Suprapubic skin (tissue), 4 donors: ENCODE data around the gene BCAM. TPM values are rescaled to one million over a fixed set of nuclear protein-coding genes. Genes with fewer than 3 reads are reported as not detected.

Experiments used
- DNase-seq, 2 donors: peaks; one replicate each; pipeline ENCODE4 v3.0.0-alpha.2; 2019; ENCODE audit warnings: low spot score in 2 of 2
- H3K27ac ChIP-seq: fragments of 200-600 bp; sonication (generic); one replicate; pipeline ENCODE4 v1.5.1; 2019
- H3K27me3 ChIP-seq: fragments of 200-600 bp; sonication (generic); one replicate; pipeline ENCODE4 v1.5.1; 2019
- H3K36me3 ChIP-seq: fragments of 200-600 bp; sonication (generic); one replicate; pipeline ENCODE4 v1.5.1; 2019
- H3K4me1 ChIP-seq: fragments of 200-600 bp; sonication (generic); one replicate; pipeline ENCODE4 v1.5.1; 2019
- H3K4me3 ChIP-seq: fragments of 200-600 bp; sonication (generic); one replicate; pipeline ENCODE4 v1.5.1; 2019; ENCODE audit warnings: mild to moderate bottlenecking
- H3K9me3 ChIP-seq: fragments of 200-600 bp; sonication (generic); one replicate; pipeline ENCODE4 v1.5.1; 2019
- CTCF ChIP-seq, 2 donors: fragments of 200-600 bp in 1 of 2; fragments of 450-650 bp in 1 of 2; sonication (generic) in 1 of 2; IDR thresholded peaks; one replicate each; pipeline ENCODE4 v1.5.1; 2016 to 2019; ENCODE audit warnings: antibody characterized with exemption in 2 of 2, mild to moderate bottlenecking in 1 of 2, moderate library complexity in 1 of 2
- EP300 ChIP-seq: sonication (generic); formaldehyde crosslinking; IDR thresholded peaks from one replicate; pipeline ENCODE4 v1.6.1; 2017; ENCODE audit warnings: antibody characterized with exemption
- POLR2A ChIP-seq, 2 donors: fragments of 450-650 bp; IDR thresholded peaks; one replicate each; pipeline ENCODE4 v1.6.1; 2017; ENCODE audit warnings: antibody characterized with exemption in 2 of 2, mild to moderate bottlenecking in 2 of 2, moderate library complexity in 2 of 2
- POLR2AphosphoS5 ChIP-seq, 3 donors: sonication (generic); formaldehyde crosslinking; IDR thresholded peaks; one replicate each; pipeline ENCODE4 v1.6.1; 2017; ENCODE audit warnings: antibody characterized with exemption in 3 of 3
- WGBS: methylation state at CpG from one replicate; pipeline ENCODE4 v1.1.5; 2018; 5-methylcytosine and 5-hydroxymethylcytosine counted together
- total RNA-seq, 4 donors: library from RNA; depleted of rRNA; stranded (reverse); fragments of >200 nt; gene quantifications; one replicate each; pipeline ENCODE4 v1.1.0, GENCODE V29; 2016

The BCAM gene
- total RNA-seq, 4 donors from 2014 or later: 27.4 to 67.5 (median 50.8) TPM

DNA sequence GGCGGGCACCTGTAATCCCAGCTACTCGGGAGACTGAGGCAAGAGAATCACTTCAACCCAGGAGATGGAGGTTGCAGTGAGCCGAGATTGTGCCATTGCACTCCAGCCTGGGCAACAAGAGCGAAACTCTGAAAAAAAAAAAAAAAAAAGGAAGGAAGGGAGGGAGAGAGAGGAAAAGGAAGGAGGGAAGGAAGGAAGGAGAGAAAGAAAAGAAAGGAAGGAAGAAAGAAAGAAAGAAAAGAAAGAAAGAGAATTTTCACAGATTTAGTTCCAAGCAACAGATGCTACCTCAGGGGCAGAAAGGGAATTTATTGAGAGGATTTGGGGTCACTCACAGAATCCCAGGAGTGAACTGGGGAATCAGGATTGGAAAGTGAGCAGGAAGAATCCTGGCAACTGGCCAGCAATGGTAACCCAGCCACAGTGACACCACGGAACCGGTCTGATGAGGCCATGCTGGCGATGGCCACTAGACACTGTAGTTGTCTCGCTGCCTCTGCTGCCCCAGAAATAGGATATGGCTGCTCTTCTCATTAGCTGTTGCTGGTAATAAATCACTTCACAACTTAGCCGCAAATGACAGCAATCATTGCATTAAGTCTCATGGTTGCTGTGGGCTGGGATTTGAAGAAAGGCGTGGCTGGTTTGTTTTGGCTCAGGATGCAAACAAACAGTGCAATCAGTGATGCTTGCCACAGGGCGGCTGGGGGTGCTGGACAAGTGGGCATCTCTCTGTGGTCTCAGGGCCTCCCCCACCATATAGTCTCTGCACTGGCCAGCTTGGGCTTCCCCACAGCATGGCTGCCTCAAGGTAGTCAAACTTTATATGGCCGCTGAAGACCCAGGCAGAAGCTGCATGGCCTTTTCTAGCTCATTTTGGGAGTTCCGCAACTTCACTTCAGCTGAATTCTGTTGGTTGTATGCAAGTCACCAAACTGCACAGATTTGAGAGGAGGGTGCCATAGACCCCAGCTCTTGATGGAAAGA, 5.2 kb upstream of the BCAM start:
- DNase-seq: no peak
- 88% methylated on average over 13 of the region's 13 CpGs for WGBS
- Histone ChIP-seq H3K27ac (no peak overlapping the region), H3K4me1 (peaks cover 27% of the 10 kb centered on the region), H3K36me3 (peaks cover 4% of the 10 kb centered on the region), H3K4me3 (no peak overlapping the region), H3K27me3 (no peaks in the 10 kb centered on the region), H3K9me3 (no peaks in the 10 kb centered on the region)
- TF ChIP-seq POLR2A (IDR thresholded peaks at IDR 0.05): no peak

- Histone ChIP-seq H3K4me1 (peaks cover 46% of the 10 kb centered on the region), H3K4me3 (no peak overlapping the region), H3K27me3 (no peaks in the 10 kb centered on the region), H3K36me3 (peaks cover 3% of the 10 kb centered on the region), H3K27ac (no peak overlapping the region), H3K9me3 (no peaks in the 10 kb centered on the region)
- no peak for TF ChIP-seq POLR2A (IDR thresholded peaks at IDR 0.05)
- no peak for TF ChIP-seq EP300
- no peak for TF ChIP-seq POLR2AphosphoS5 (IDR thresholded peaks at IDR 0.05)
- TF ChIP-seq CTCF (IDR thresholded peaks at IDR 0.05): no peak
- no peak for DNase-seq
- WGBS: 72% methylated on average over 7 of the region's 7 CpGs
Measured at GRCh38 chr19:44806291-44806690, 2.6 kb upstream of the BCAM start.

DNA sequence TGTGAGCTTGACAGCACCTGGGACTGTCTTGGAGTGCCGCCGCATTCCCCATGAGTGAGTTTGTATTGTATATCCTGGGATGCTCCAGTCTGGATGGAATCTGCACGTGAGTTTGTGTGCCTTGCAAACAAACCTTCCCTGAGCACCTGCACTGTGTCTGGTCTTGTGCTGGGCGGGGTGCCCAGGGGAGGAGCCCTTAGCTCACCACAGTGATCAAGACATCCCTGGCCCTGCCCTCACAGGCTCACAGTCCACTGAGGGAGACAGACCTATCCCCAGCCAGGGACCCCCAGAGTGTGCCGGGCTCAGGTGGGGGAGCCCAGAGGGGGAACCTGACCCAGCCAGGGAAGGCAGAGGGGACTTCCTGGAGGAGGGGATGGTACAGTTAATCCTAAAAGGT, 1.7 kb upstream of the BCAM start:
- WGBS: 20% methylated on average over 1 of the region's 5 CpGs
- peaks cover 2% of the 10 kb centered on the region for H3K36me3 ChIP-seq
- no peaks in the 10 kb centered on the region for H3K9me3 ChIP-seq
- no peaks in the 10 kb centered on the region for H3K27me3 ChIP-seq
- H3K27ac ChIP-seq: peak overlapping the region; percentile 61
- no peak overlapping the region for H3K4me3 ChIP-seq
- DNase-seq: no peak
- TF ChIP-seq CTCF (IDR thresholded peaks at IDR 0.05): no peak
- no peak for TF ChIP-seq EP300
- no peak for TF ChIP-seq POLR2AphosphoS5 (IDR thresholded peaks at IDR 0.05)
- no peak for TF ChIP-seq POLR2A (IDR thresholded peaks at IDR 0.05)
- peaks cover 46% of the 10 kb centered on the region for H3K4me1 ChIP-seq

DNA sequence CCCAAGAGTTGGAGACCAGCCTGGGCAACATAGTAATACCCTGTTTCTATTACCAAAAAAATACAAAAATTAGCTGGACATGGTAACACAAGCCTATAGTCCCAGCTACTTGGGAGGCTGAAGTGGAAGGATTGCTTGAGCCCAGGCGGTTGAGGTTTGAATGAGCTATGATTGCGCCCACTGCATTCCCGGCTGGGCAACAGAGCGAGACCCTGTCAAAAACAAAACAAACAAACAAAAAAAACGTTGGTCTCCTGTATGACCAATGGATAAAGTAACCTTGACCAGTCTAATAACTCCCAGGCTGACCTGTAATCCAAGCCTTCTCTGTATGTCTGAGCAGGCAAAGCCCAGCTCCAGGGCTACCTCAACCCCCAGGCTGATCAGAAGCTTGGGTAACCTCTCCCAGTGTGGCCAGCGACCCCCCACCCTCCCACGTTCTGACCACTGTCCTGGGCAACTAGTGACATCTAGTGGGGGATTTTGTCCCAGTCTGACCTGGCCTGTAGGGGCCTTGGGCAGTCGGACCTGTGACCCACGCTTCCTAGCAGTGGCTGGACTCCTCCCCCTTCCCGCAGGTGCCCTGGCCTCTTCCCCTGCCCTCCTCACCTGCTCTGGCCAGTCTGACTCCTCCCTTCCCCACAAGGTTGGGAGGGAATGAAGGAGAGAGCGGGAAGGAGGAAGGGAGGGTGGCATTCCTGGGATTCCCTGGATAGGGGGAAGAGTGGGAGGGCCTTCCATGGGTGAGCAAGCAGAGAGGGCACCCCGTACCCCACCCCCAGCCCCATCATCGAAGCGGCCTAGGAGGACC, 1.0 kb upstream of the BCAM start:
- Histone ChIP-seq H3K4me3 (peak overlapping the region; percentile 55), H3K27ac (peak overlapping the region; percentile 24), H3K9me3 (no peaks in the 10 kb centered on the region), H3K27me3 (no peaks in the 10 kb centered on the region), H3K36me3 (no peaks in the 10 kb centered on the region), H3K4me1 (peaks cover 46% of the 10 kb centered on the region)
- no peak for DNase-seq
- WGBS: 24% methylated on average over 13 of the region's 14 CpGs
- TF ChIP-seq POLR2AphosphoS5 (IDR thresholded peaks at IDR 0.05) (no peak), EP300 (no peak), POLR2A (IDR thresholded peaks at IDR 0.05) (no peak), CTCF (IDR thresholded peaks at IDR 0.05) (no peak)

GRCh38 chr19:44809577-44810233, 802 bp downstream of the BCAM start:
- Histone ChIP-seq H3K36me3 (peaks cover 17% of the 10 kb centered on the region), H3K4me3 (peak overlapping the region; percentile 55), H3K4me1 (peaks cover 46% of the 10 kb centered on the region), H3K27ac (peak overlapping the region; percentile 1), H3K9me3 (no peaks in the 10 kb centered on the region), H3K27me3 (no peaks in the 10 kb centered on the region)
- DNase-seq: no peak
- TF ChIP-seq CTCF (IDR thresholded peaks at IDR 0.05) (no peak), POLR2AphosphoS5 (IDR thresholded peaks at IDR 0.05) (no peak), POLR2A (IDR thresholded peaks at IDR 0.05) (no peak), EP300 (no peak)
- WGBS: 15% methylated on average over 7 of the region's 7 CpGs
